Ovary (tissue), 9 donors: ENCODE results near the gene RMDN3. TPM values are rescaled to one million over a fixed set of nuclear protein-coding genes. Genes with fewer than 3 reads are reported as not detected.

Experiments
- DNase-seq, 5 donors: peaks; one replicate each; pipeline ENCODE4 v3.0.0-alpha.2; 2019 to 2020
- H3K27ac ChIP-seq, 2 donors: fragments of 200-600 bp; one replicate each; pipeline versions ENCODE4 v1.5.1 to v1.8.0; 2019 to 2022
- H3K27me3 ChIP-seq: fragments of 200-600 bp; one replicate; pipeline ENCODE4 v1.8.0; 2022
- H3K36me3 ChIP-seq: fragments of 200-600 bp; sonication (generic); one replicate; pipeline ENCODE4 v1.5.1; 2019
- H3K4me1 ChIP-seq: one replicate; pipeline ENCODE4 v1.8.1; 2013; ENCODE audit warnings: mild to moderate bottlenecking, moderate library complexity; ENCODE audit not compliant: insufficient read depth
- H3K4me3 ChIP-seq: fragments of 200-600 bp; sonication (generic); one replicate; pipeline ENCODE4 v1.5.1; 2017
- H3K9me3 ChIP-seq, 2 donors: fragments of 200-600 bp in 1 of 2; sonication (generic) in 1 of 2; one replicate each; pipeline versions ENCODE4 v1.5.1 to v1.8.1; 2013 to 2019; ENCODE audit warnings: mild to moderate bottlenecking in 1 of 2, moderate library complexity in 1 of 2
- EP300 ChIP-seq: sonication (generic); formaldehyde crosslinking; IDR thresholded peaks from one replicate; pipeline ENCODE4 v1.6.1; 2017; ENCODE audit warnings: antibody characterized with exemption
- POLR2A ChIP-seq: fragments of 450-650 bp; IDR thresholded peaks from one replicate; pipeline ENCODE4 v1.6.1; 2017; ENCODE audit warnings: antibody characterized with exemption, mild to moderate bottlenecking, moderate library complexity
- WGBS, 3 donors: extraction: QIAGEN DNeasy Blood & Tissue Kit in 1 of 3; methylation state at CpG; one replicate each; pipeline versions ENCODE4 v1.1.5 to v1.1.7; 2013 to 2017; 5-methylcytosine and 5-hydroxymethylcytosine counted together
- intact Hi-C, 4 donors: fragments of 100-400 bp; cut with DNase I; formaldehyde crosslinking; loops; one replicate each; pipeline versions ENCODE4 v1.11.0 to v1.15.1; 2022 to 2023
- polyA plus RNA-seq, 2 donors: library from polyadenylated mRNA; stranded (reverse); fragments of 200-250 nt in 1 of 2; fragments of 350-450 nt in 1 of 2; fragmentation: Illumina TruSeq in 1 of 2; extraction: RNeasy Lipid Tissue Mini Kit (QIAGEN cat#74804) in 1 of 2; gene quantifications; one replicate each; pipeline ENCODE4 v1.2.3, GENCODE V29; 2013 to 2014
- total RNA-seq, 7 donors: library from RNA; depleted of rRNA in 2 of 7; stranded (reverse); fragments of >200 nt in 2 of 7; fragmentation: NEBNext Ultra II Directional in 3 of 7; extraction: Animal tissue kit (Norgen Biotek cat#: 25700) in 3 of 7; gene quantifications; one replicate each; pipeline versions ENCODE4 v1.1.0 to v1.2.4, GENCODE V29; 2016 to 2023
- TF ChIP-seq, protein P1 (sequence below), 3 donors: fragments of 450-650 bp in 2 of 3; fragments of 200-600 bp in 1 of 3; IDR thresholded peaks; one replicate each; pipeline versions ENCODE4 v1.5.1 to v1.8.0; 2016 to 2022; ENCODE audit warnings: antibody characterized with exemption in 3 of 3, mild to moderate bottlenecking in 1 of 3
- donor health status: DM: no; HTN: no; CAD: no; lungs with moderate emphysema.
- donor health status: DM: no; HTN: no; CAD: no.
- donor health status: Bipolar disorder and iron deficiency.
- donor health status: DM: yes; HTN: yes; CAD: no.
- donor health status: DM: no; HTN: no; CAD: no.
- donor health status: DM: yes; HTN: yes; CAD: no.

The RMDN3 gene
- total and polyA plus RNA-seq, 9 donors, result 19.2 to 35.6 (median 23.5) TPM

DNA sequence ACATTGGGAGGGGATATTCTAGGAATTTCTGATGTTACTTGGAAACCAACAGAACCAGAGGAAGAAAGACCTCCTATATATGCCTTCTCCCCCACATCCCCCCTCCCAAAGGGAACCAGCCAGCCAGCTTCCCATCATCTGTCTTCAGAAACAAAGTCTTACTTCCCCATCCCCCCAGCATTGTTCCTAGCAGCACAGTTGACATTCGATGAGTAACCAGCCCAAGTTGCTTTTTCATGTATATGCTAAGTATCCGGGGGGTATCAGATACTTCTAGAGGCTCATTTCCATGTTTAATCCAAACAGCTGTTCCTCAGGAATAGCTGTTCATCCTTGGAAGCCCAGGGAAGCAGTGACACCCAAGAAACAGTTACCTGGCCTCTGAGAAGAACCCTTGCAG is 16.0 kb downstream of the RMDN3 start:
- TF ChIP-seq POLR2A, result no peak
- TF ChIP-seq EP300, result no peak
- TF ChIP-seq, protein P1, sequence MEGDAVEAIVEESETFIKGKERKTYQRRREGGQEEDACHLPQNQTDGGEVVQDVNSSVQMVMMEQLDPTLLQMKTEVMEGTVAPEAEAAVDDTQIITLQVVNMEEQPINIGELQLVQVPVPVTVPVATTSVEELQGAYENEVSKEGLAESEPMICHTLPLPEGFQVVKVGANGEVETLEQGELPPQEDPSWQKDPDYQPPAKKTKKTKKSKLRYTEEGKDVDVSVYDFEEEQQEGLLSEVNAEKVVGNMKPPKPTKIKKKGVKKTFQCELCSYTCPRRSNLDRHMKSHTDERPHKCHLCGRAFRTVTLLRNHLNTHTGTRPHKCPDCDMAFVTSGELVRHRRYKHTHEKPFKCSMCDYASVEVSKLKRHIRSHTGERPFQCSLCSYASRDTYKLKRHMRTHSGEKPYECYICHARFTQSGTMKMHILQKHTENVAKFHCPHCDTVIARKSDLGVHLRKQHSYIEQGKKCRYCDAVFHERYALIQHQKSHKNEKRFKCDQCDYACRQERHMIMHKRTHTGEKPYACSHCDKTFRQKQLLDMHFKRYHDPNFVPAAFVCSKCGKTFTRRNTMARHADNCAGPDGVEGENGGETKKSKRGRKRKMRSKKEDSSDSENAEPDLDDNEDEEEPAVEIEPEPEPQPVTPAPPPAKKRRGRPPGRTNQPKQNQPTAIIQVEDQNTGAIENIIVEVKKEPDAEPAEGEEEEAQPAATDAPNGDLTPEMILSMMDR (IDR thresholded peaks at IDR 0.05), result no peak
- H3K9me3 ChIP-seq, result no peaks in the 10 kb centered on the region
- intact Hi-C loops, result no loop called here

DNA sequence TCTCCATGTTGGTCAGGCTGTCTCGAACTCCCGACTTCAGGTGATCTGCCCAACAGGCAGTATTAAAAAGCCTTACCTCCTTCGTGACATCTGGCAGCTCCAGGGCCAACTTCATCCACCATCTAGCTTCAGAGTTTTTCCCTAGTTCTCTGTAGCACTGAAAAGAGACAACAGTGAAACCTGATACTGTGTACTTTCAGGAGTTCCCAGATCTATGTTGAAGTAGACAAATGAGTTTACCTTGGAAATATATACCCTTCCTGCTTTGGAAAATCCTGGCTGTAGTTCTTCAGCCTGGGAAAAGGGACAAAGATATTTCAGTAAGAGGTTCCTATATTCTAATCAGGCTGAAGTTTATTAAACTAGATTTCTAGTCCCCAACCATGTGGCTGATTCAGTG is 18.0 kb downstream of the RMDN3 start:
- intact Hi-C loops, result no loop called here
- TF ChIP-seq POLR2A (no peak), EP300 (no peak)
- TF ChIP-seq, protein P1 (IDR thresholded peaks at IDR 0.05), result no peak
- no peak overlapping the region for H3K27ac ChIP-seq
- H3K9me3 ChIP-seq, result no peaks in the 10 kb centered on the region
- H3K27me3 ChIP-seq, result no peaks in the 10 kb centered on the region
- DNase-seq, result no peak
- H3K36me3 ChIP-seq, result no peaks in the 10 kb centered on the region
- WGBS, 3 donors, result 89 to 98% (median 92%) methylated on average over 3 of the region's 3 CpGs
- H3K4me3 ChIP-seq, result no peak overlapping the region
- H3K4me1 ChIP-seq, result no peaks in the 10 kb centered on the region

More for the DNA sequence above, 16.0 kb downstream of the RMDN3 start:
- no peak for DNase-seq
- Histone ChIP-seq H3K4me1 (no peaks in the 10 kb centered on the region), H3K27ac (no peak overlapping the region), H3K4me3 (no peak overlapping the region), H3K36me3 (no peaks in the 10 kb centered on the region), H3K27me3 (no peaks in the 10 kb centered on the region)
- WGBS, 3 donors, result 36 to 60% (median 37%) methylated on average over 2 of the region's 2 CpGs

DNA sequence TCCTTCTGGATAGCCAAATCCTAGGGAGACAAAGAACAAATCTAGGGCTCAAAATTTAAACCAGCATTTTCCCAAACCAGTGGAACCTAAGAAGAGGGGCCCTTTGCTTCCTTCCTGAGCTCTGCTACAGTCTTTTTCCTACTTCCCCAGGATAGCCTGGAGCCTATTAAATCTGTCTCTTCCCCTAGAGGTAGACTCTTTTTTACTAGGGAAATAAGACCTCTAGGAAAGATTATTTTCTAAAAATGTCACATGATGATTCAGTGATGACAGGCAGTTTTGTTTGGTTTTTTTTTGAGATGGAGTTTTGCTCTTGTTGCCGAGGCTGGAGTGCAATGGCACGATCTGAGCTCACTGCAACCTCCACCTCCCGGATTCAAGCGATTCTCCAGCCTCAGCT is 18.5 kb downstream of the RMDN3 start:
- Histone ChIP-seq H3K27me3 (no peaks in the 10 kb centered on the region), H3K9me3 (no peaks in the 10 kb centered on the region), H3K4me1 (no peaks in the 10 kb centered on the region), H3K4me3 (no peak overlapping the region), H3K36me3 (no peaks in the 10 kb centered on the region), H3K27ac (no peak overlapping the region)
- DNase-seq, result no peak
- TF ChIP-seq EP300 (no peak), POLR2A (no peak)
- TF ChIP-seq, protein P1 (IDR thresholded peaks at IDR 0.05), result no peak
- 86 to 92% (median 91%) methylated on average over 4 of the region's 4 CpGs for WGBS, 3 donors
- intact Hi-C loops, result no loop called here

DNA sequence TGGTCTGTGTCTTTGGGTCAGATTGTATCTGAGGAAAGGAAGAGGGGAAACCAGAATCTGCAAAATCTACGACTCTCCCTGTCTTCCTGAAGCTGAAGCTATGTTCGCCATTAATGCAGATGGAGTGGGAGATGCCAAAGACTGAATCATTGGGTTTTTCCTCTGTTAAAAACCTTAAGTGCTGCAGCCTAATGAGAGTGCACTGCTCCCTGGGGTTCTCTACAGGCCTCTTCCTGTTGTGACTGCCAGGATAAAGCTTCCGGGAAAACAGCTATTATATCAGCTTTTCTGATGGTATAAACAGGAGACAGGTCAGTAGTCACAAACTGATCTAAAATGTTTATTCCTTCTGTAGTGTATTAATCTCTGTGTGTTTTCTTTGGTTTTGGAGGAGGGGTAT is 24.0 kb downstream of the RMDN3 start:
- Histone ChIP-seq H3K27me3 (no peaks in the 10 kb centered on the region), H3K9me3 (no peaks in the 10 kb centered on the region), H3K36me3 (no peaks in the 10 kb centered on the region), H3K4me1 (no peaks in the 10 kb centered on the region), H3K4me3 (no peak overlapping the region), H3K27ac (no peak overlapping the region)
- TF ChIP-seq EP300, result no peak
- TF ChIP-seq POLR2A, result no peak
- TF ChIP-seq, protein P1 (IDR thresholded peaks at IDR 0.05), result no peak
- 71 to 81% (median 76%) methylated on average over 3 of the region's 3 CpGs for WGBS, 3 donors
- DNase-seq, result no peak
- intact Hi-C loops, result no loop called here

DNA sequence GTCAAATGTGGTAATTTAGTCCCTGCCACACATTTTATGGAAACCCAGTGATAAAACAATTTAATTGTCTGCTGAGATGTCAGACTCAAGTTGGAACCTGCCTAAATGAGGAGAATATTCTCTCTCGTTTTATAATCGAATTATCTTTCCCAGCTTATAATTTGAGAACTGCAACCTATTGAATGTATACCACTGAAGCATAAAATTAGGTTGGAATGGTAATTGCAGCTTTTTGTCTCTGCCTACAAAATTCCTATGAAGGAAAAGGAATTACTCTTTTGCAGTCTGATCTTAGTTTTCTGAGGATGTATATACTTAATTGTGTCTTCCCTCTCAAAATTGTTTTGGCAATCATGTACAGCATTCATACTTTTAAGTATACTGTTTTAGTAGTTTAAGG is 31.1 kb downstream of the RMDN3 start:
- no peaks in the 10 kb centered on the region for H3K9me3 ChIP-seq
- no peaks in the 10 kb centered on the region for H3K27me3 ChIP-seq
- TF ChIP-seq EP300 (no peak), POLR2A (no peak)
- TF ChIP-seq, protein P1 (IDR thresholded peaks at IDR 0.05), result no peak
- intact Hi-C loops, result no loop called here
- H3K27ac ChIP-seq, result no peak overlapping the region
- no peaks in the 10 kb centered on the region for H3K36me3 ChIP-seq
- WGBS, 3 donors, result 77 to 88% (median 78%) methylated on average over 2 of the region's 2 CpGs
- H3K4me3 ChIP-seq, result no peak overlapping the region
- no peaks in the 10 kb centered on the region for H3K4me1 ChIP-seq
- DNase-seq, result no peak
